Common myeloid progenitor, CD34-positive (primary cell): ENCODE data around the gene TGFB1I1.

ENCODE experiments used
- CTCF ChIA-PET: fragments of 350-600 bp; sonication (Branson Sonifier 250); formaldehyde crosslinking; loops from one replicate; lab custom pipeline; 2021; ENCODE audit warnings: antibody characterized with exemption; lab: Charles Lee
- POLR2A ChIA-PET: fragments of 350-600 bp; sonication (Branson Sonifier 250); formaldehyde crosslinking; loops from one replicate; lab custom pipeline; 2021; ENCODE audit warnings: antibody characterized with exemption; lab: Charles Lee
- DNase-seq, 3 donors: peaks; one replicate each; pipeline versions ENCODE4 v3.0.0 to v3.0.0-alpha.2; 2013
- H3K27ac ChIP-seq, 2 experiments: 1 replicate in 1 of 2; 2 replicates in 1 of 2; pipeline ENCODE4 v1.7.0; 2013; ENCODE audit warnings: inconsistent platforms in 2 of 2, low read length in 2 of 2, mild to moderate bottlenecking in 2 of 2, low read depth in 1 of 2, moderate library complexity in 1 of 2; ENCODE audit not compliant: severe bottlenecking in 2 of 2, insufficient read depth in 1 of 2, poor library complexity in 1 of 2
- H3K27me3 ChIP-seq, 5 experiments: replicated peaks in 2 of 5; 1 replicate in 3 of 5; 2 replicates in 2 of 5; pipeline versions ENCODE4 v1.6.1 to v1.7.0; 2013; ENCODE audit warnings: low read length in 4 of 5, mild to moderate bottlenecking in 2 of 5, moderate library complexity in 2 of 5, inconsistent platforms in 1 of 5; ENCODE audit not compliant: insufficient read depth in 5 of 5, control insufficient read depth in 4 of 5
- H3K36me3 ChIP-seq, 4 experiments: 1 replicate in 2 of 4; 2 replicates in 2 of 4; pipeline versions ENCODE4 v1.6.1 to v1.7.0; 2013; ENCODE audit warnings: low read length in 3 of 4, control low read depth in 1 of 4, mild to moderate bottlenecking in 1 of 4; ENCODE audit not compliant: control insufficient read depth in 4 of 4, insufficient read depth in 4 of 4
- H3K4me1 ChIP-seq, 4 experiments: 1 replicate in 3 of 4; 2 replicates in 1 of 4; pipeline versions ENCODE4 v1.6.1 to v1.7.1; 2013; ENCODE audit warnings: low read length in 3 of 4, mild to moderate bottlenecking in 3 of 4, control low read depth in 1 of 4, inconsistent platforms in 1 of 4, moderate library complexity in 1 of 4; ENCODE audit not compliant: control insufficient read depth in 4 of 4, insufficient read depth in 4 of 4; ENCODE audit errors: control extremely low read depth in 1 of 4
- H3K4me3 ChIP-seq, 7 experiments: 1 replicate in 4 of 7; 2 replicates in 3 of 7; pipeline versions ENCODE4 v1.5.1 to v1.7.0; 2013; ENCODE audit warnings: mild to moderate bottlenecking in 7 of 7, low read length in 6 of 7, moderate library complexity in 6 of 7, inconsistent platforms in 2 of 7, low read depth in 2 of 7, control low read depth in 1 of 7; ENCODE audit not compliant: insufficient read depth in 4 of 7, control insufficient read depth in 1 of 7; ENCODE audit errors: extremely low read depth in 1 of 7
- H3K9me3 ChIP-seq, 5 experiments: 1 replicate in 4 of 5; 2 replicates in 1 of 5; pipeline versions ENCODE4 v1.6.1 to v1.7.1; 2013; ENCODE audit warnings: low read length in 4 of 5, mild to moderate bottlenecking in 2 of 5, inconsistent platforms in 1 of 5, low read depth in 1 of 5, moderate library complexity in 1 of 5; ENCODE audit not compliant: control insufficient read depth in 4 of 5, insufficient read depth in 2 of 5; ENCODE audit errors: control extremely low read depth in 1 of 5
- WGBS: methylation state at CpG from one replicate; pipeline ENCODE4 v1.1.5; 2013; ENCODE audit not compliant: insufficient coverage; 5-methylcytosine and 5-hydroxymethylcytosine counted together

Gene TGFB1I1

DNA sequence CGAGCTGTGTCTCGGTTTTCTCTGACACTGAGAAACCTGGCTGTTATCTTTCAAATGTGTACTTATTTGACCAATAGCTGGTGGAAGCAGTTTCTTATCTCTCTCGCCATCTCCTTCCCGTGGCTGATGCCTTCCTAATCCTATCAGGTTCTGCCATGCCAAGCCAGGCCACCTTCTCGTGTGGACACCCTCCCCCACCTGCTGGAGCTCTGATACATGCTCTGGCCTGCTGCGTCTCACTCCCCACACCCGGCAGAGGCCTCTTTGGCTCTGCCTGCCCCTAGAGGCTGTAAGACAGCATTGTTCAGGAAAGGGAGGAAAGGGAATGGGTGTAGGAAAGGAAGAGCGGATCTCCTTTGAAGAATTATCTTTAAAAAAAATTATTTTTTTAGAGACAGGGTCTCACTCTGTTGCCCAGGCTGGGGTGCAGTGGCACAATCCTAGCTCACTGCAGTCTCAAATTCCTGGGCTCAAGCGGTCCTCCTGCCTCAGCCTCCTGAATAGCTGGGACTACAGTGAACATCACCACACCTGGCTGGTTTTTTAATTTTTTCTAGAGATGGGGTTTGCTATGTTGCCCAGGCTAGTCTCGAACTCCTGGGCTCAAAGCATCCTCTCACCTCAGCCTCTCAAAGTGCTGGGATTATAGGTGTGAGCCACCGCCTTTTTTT lies 20.1 kb upstream of the TGFB1I1 start:
- Histone ChIP-seq H3K27ac (peak overlapping the region in 1 of 2 experiments; percentile 49), H3K4me1 (peaks cover 1 to 53% (median 40%) of the 10 kb centered on the region in 4 experiments), H3K27me3 (no peaks in the 10 kb centered on the region), H3K9me3 (no peaks in the 10 kb centered on the region), H3K36me3 (peaks cover 0 to 12% (median 2%) of the 10 kb centered on the region in 4 experiments), H3K4me3 (no peak overlapping the region)
- CTCF ChIA-PET: interaction anchor here (0.6 to 6.3 kb wide), 11 partner anchors 8 to 431 kb away, joined by 3 to 30 read pairs (median 4); partner anchors contain the start of gene ZNF843
- POLR2A ChIA-PET: interaction anchor here (0.6 kb wide), 2 partner anchors 22 to 51 kb away, joined by 3 to 5 read pairs; no protein-coding TSS in a partner anchor
- 20% methylated on average over 4 of the region's 11 CpGs for whole genome bisulfite sequencing
- peak; percentile 48 to 75 (median 63) for DNase-seq

DNA sequence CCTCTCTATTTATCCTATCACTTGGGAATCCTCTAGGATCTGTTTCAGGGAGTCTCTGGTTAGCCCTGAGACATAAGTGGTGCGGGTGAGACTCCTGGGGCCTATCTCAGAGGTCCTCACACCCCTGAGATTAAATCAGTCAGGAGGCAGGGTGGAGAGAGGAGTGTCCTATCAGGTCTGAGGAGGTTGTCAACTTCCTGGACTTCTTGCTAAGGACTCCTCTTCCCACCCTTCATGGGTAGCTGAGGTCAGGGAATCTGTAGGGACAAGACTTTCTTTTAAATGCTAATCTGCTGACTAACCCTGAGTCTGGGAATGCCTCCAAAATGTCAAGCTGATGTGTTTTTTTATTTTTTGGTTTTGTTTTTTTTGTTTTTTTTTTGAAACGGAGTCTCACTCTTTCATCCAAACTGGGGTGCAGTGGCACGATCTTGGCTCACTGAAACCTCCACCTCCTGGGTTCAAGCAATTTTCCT lies 19.3 kb upstream of the TGFB1I1 start:
- ChIA-PET CTCF (interaction anchor here (0.6 to 6.3 kb wide), 9 partner anchors 8 to 416 kb away, joined by 3 to 30 read pairs (median 5); partner anchors contain the start of gene ZNF843), POLR2A (no interaction called here)
- WGBS: 45% methylated on average over 1 of the region's 3 CpGs
- DNase-seq: no peak
- Histone ChIP-seq H3K4me3 (no peak overlapping the region), H3K9me3 (no peaks in the 10 kb centered on the region), H3K27ac (peak overlapping the region in 1 of 2 experiments; percentile 49), H3K27me3 (no peaks in the 10 kb centered on the region), H3K36me3 (peaks cover 0 to 16% (median 4%) of the 10 kb centered on the region in 4 experiments), H3K4me1 (peaks cover 4 to 62% (median 49%) of the 10 kb centered on the region in 4 experiments)

DNA sequence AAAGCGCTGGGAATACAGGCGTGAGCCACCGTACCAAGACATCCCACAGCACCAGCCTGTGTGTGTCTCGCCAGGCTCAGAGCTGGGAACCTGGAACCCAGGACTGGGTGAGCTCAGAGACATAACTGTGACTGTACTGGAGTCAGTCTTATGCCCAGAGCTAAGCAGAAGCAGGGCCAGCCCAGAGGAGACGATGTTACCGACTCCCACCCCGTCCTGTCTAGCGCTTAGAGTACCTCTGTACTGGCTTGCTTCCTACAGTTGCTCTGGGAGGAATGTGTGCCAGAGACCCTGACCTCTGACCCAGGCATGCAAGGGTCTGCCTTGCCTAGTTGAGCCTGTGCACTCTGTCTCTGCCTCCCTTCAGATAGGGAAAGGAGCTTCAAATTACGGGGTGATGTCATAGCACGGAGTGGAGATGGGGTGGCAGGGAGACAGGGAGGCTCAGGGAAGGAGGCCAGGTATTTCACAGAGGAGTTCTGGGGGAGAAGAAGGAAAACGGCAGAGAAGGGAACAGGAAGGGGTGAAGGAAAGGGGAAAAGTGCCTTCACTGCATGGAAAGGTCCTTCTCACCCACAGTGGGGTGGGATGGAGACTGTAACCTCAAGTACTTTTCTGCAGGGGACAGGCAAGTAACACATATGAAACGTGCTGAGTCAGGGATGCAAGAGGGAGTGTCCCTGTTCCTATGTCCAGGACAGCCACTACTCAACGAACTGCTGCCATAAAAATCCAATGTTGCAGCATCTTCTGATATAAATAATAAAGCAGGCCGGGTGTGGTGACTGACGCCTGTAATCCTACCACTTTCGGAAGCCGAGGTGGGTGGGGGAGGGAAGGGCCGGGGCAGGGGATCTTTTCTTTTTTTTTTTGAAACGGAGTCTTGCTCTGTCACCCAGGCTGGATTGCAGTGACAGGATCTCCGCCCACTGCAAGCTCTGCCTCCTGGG lies 18.4 kb upstream of the TGFB1I1 start:
- Histone ChIP-seq H3K4me1 (peaks cover 4 to 68% (median 56%) of the 10 kb centered on the region in 4 experiments), H3K9me3 (no peaks in the 10 kb centered on the region), H3K4me3 (peak overlapping the region in 1 of 7 experiments; percentile 11), H3K27me3 (no peaks in the 10 kb centered on the region), H3K36me3 (peaks cover 0 to 16% (median 4%) of the 10 kb centered on the region in 4 experiments), H3K27ac (peak overlapping the region in 1 of 2 experiments; percentile 49)
- ChIA-PET POLR2A (no interaction called here), CTCF (interaction anchor here (0.8 to 6.3 kb wide), 10 partner anchors 7 to 415 kb away, joined by 3 to 36 read pairs (median 8); partner anchors contain the start of gene ZNF843)
- WGBS: 66% methylated on average over 17 of the region's 20 CpGs
- peak; percentile 23 to 69 (median 63) for DNase-seq

DNA sequence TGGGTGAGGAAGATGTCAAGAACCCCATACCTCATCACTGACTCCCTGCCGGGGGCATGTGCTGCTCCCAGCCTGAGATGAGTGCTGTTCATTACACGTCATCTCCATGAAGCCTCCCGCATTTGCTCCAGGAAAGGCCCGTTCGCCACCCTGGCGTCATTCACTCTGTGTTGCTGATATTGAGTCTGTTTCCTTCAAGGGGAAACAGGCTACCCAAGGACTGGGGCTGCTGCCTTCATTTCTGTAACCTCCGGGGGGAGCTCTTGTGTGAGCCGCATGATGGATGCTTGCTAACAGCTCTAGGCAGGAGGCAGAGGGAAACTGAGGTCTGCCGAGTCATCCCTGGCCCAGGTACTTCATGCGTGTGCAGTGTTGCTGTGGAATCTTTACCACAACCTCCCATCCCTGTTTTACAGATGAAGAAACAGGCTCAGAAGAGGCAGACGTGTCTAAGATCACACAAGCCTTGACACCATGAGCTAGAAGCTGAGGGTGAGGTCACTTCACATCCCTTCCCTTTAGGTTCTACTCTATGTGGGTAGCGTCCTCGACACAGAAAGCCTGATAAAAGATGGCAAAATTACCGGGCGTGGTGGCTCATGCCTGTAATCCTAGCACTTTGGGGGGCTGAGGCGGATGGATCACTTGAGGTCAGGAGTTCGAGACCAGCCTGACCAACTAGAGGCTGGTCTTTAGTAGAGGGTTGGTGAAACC lies 16.2 kb upstream of the TGFB1I1 start:
- no peaks in the 10 kb centered on the region for H3K27me3 ChIP-seq
- H3K4me3 ChIP-seq: peak overlapping the region in 4 of 7 experiments; percentile 5 to 43 (median 30)
- H3K27ac ChIP-seq: peak overlapping the region in 1 of 2 experiments; percentile 19
- H3K4me1 ChIP-seq: peaks cover 4 to 82% (median 67%) of the 10 kb centered on the region in 4 experiments
- no peaks in the 10 kb centered on the region for H3K9me3 ChIP-seq
- ChIA-PET CTCF (interaction anchor here (0.8 to 6.3 kb wide), 16 partner anchors 10 to 364 kb away, joined by 3 to 36 read pairs (median 4); partner anchors contain the start of gene ZNF843), POLR2A (interaction anchor here (0.6 kb wide), 1 partner anchor 49 kb away, joined by 3 read pairs; no protein-coding TSS in a partner anchor)
- peak; percentile 57 to 70 (median 66) for DNase-seq
- WGBS: 30% methylated on average over 12 of the region's 17 CpGs
- H3K36me3 ChIP-seq: peaks cover 0 to 16% (median 4%) of the 10 kb centered on the region in 4 experiments

DNA sequence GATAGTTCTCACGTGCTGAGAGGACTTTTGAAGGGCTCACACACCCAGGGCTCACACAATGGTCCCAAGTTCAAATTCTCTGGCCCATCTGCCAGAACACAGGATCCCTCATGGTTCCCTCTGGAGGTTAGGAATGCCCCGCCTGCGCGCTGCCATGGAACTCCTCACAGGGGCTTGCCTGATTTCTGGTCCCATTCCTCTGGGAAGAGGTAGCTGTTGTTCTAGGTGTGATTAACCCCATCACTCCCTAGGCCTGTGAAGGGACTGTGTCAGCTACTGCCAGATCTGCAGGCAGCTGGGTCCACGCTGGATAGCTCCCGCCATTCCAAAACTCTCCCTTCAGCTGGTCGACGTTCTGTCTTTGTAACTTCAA lies 15.0 kb upstream of the TGFB1I1 start:
- POLR2A ChIA-PET: interaction anchor here (0.5 kb wide), 1 partner anchor 208 kb away, joined by 3 read pairs; no protein-coding TSS in a partner anchor

More for the DNA sequence above, 15.0 kb upstream of the TGFB1I1 start:
- no peak for DNase-seq
- Histone ChIP-seq H3K4me3 (peak overlapping the region in 5 of 7 experiments; percentile 13 to 90 (median 86)), H3K9me3 (no peaks in the 10 kb centered on the region), H3K27me3 (no peaks in the 10 kb centered on the region), H3K36me3 (peaks cover 2 to 21% (median 9%) of the 10 kb centered on the region in 4 experiments), H3K27ac (peak overlapping the region in 1 of 2 experiments; percentile 47), H3K4me1 (peaks cover 2 to 80% (median 63%) of the 10 kb centered on the region in 4 experiments)
- CTCF ChIA-PET: interaction anchor here (0.8 to 6.3 kb wide), 15 partner anchors 9 to 412 kb away, joined by 3 to 36 read pairs (median 5); partner anchors contain the start of genes SLC5A2 and ZNF843
- whole genome bisulfite sequencing: 86% methylated on average over 5 of the region's 8 CpGs
